ENCODE data around the gene SLC25A51.

DNA sequence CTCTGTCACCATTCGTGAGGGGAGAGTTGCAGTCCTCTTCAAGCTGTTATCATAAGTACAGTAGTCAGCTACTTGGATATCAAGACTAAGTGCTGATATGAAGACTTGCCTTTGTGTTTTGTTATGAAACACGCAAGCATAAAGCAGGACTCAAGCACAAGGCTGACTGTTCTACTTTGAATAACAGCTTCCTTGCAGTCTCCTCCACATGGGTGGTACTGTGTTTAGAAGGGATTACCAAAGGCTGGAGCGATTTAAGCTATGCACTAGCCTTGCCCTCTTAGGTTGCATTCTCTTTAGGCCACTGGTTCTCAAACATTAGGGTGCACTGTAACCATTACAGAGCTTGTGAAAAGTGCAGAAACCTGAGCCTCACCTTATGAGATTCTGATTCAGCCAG is 41.4 kb downstream of the SLC25A51 start:
- TF ChIP-seq POLR2AphosphoS5 (IDR thresholded peaks at IDR 0.05; ENCODE audit: borderline replicate concordance, low read depth, low read length), result no peak
- TF ChIP-seq EZH2 (IDR thresholded peaks at IDR 0.05), result no peak

Data from SK-N-MC (cell line).